Activated naive CD4-positive, alpha-beta T cell (primary cell): Measurements from ENCODE around the gene SLC30A9.

Experiments used
- DNase-seq, 4 experiments: peaks; one replicate each; lab custom pipeline; 2025; lab: John Stamatoyannopoulos, UW

SLC30A9 gene

GRCh38 chr4:41999321-41999720 is 9.0 kb downstream of the SLC30A9 start:
- no peak for DNase-seq

GRCh38 chr4:42008011-42008786 is 17.9 kb downstream of the SLC30A9 start:
- DNase-seq = no peak

GRCh38 chr4:42015438-42015837 is 25.1 kb downstream of the SLC30A9 start:
- DNase-seq = no peak

GRCh38 chr4:42018451-42018850 is 28.1 kb downstream of the SLC30A9 start:
- DNase-seq = no peak

- DNase-seq = no peak
Measured at GRCh38 chr4:42048394-42048793, 58.1 kb downstream of the SLC30A9 start.

GRCh38 chr4:42050516-42051249 is 60.4 kb downstream of the SLC30A9 start:
- DNase-seq = no peak

GRCh38 chr4:42066402-42066801 is 76.1 kb downstream of the SLC30A9 start:
- no peak for DNase-seq

GRCh38 chr4:42067264-42067663 is 76.9 kb downstream of the SLC30A9 start:
- no peak for DNase-seq

GRCh38 chr4:42070463-42070862 is 80.1 kb downstream of the SLC30A9 start:
- DNase-seq = no peak

- DNase-seq = no peak
Measured at GRCh38 chr4:42074294-42074693, 84.0 kb downstream of the SLC30A9 start.

GRCh38 chr4:42078184-42078801 is 88.0 kb downstream of the SLC30A9 start:
- DNase-seq = no peak

- DNase-seq = no peak
Measured at GRCh38 chr4:42080306-42080705, 90.0 kb downstream of the SLC30A9 start.

GRCh38 chr4:42083816-42084215 is 93.5 kb downstream of the SLC30A9 start:
- DNase-seq = no peak

GRCh38 chr4:42088386-42088785 is 98.1 kb downstream of the SLC30A9 start:
- DNase-seq = no peak

- no peak for DNase-seq
Measured at GRCh38 chr4:42101446-42101975, 111.2 kb downstream of the SLC30A9 start.

- DNase-seq = no peak
Measured at GRCh38 chr4:42104521-42104920, 114.2 kb downstream of the SLC30A9 start.

- DNase-seq = no peak
Measured at GRCh38 chr4:42112846-42113245, 122.5 kb downstream of the SLC30A9 start.

GRCh38 chr4:42119886-42120285 is 129.6 kb downstream of the SLC30A9 start:
- no peak for DNase-seq

GRCh38 chr4:42122237-42122636 is 131.9 kb downstream of the SLC30A9 start:
- DNase-seq = no peak

- no peak for DNase-seq
Measured at GRCh38 chr4:42123071-42123644, 132.8 kb downstream of the SLC30A9 start.

- DNase-seq = no peak
Measured at GRCh38 chr4:42132099-42132498, 141.8 kb downstream of the SLC30A9 start.

- no peak for DNase-seq
Measured at GRCh38 chr4:42133006-42133405, 142.7 kb downstream of the SLC30A9 start.
